ENCODE results near the gene ZNF625. TPM values are rescaled to one million over a fixed set of nuclear protein-coding genes. Genes with fewer than 3 reads are reported as not detected.

ZNF625 gene
- total RNA-seq, 1 experiment from 2014 or later, result not detected

Other genes starting within 250 kb of the ZNF625 start
- gene ZNF700, start 231.6 kb downstream of the ZNF625 start, total RNA-seq (2014; rRNA removed; shearing (Covaris generic); ENCODE audit: low replicate concordance), result 2.8 and 11.5 TPM in 2 replicates
- 7.0 TPM in 1 of 2 replicates, not detected in the other for gene ZNF763, start 191.7 kb downstream of the ZNF625 start, total RNA-seq (2014; rRNA removed; shearing (Covaris generic); ENCODE audit: low replicate concordance)
- gene ZNF433, start 121.1 kb downstream of the ZNF625 start, total RNA-seq (2014; rRNA removed; shearing (Covaris generic); ENCODE audit: low replicate concordance), result 0.20 TPM in 1 of 2 replicates, not detected in the other
- 0.67 TPM in 1 of 2 replicates, not detected in the other for gene ZNF878, start 103.8 kb downstream of the ZNF625 start, total RNA-seq (2014; rRNA removed; shearing (Covaris generic); ENCODE audit: low replicate concordance)
- gene ZNF844, start 92.0 kb downstream of the ZNF625 start, total RNA-seq (2014; rRNA removed; shearing (Covaris generic); ENCODE audit: low replicate concordance), result 0.24 TPM in 1 of 2 replicates, not detected in the other
- 3.4 and 20.8 TPM in 2 replicates for gene ZNF20, start 16.4 kb downstream of the ZNF625 start, total RNA-seq (2014; rRNA removed; shearing (Covaris generic); ENCODE audit: low replicate concordance)
- gene ZNF136, start 6.4 kb upstream of the ZNF625 start, total RNA-seq (2014; rRNA removed; shearing (Covaris generic); ENCODE audit: low replicate concordance), result 1.1 and 6.6 TPM in 2 replicates
- 6.6 and 7.4 TPM in 2 replicates for gene ZNF44, start 138.1 kb upstream of the ZNF625 start, total RNA-seq (2014; rRNA removed; shearing (Covaris generic); ENCODE audit: low replicate concordance)
- gene ZNF563, start 176.9 kb upstream of the ZNF625 start, total RNA-seq (2014; rRNA removed; shearing (Covaris generic); ENCODE audit: low replicate concordance), result 1.3 and 13.5 TPM in 2 replicates
- 0.84 TPM in 2 replicates for gene ZNF442, start 208.9 kb upstream of the ZNF625 start, total RNA-seq (2014; rRNA removed; shearing (Covaris generic); ENCODE audit: low replicate concordance)
- gene ZNF799, start 244.5 kb upstream of the ZNF625 start, total RNA-seq (2014; rRNA removed; shearing (Covaris generic); ENCODE audit: low replicate concordance), result 4.8 and 6.8 TPM in 2 replicates

All from Caki2 (cell line).